NCI-H446 (cell line): Measurements from ENCODE around the gene MAN1A1.
A peak's percentile ranks its signal among the peaks of the same experiment; 100 is the strongest.
"Not testable (repeated sequence)": the region's sequence is repeated elsewhere in the genome, so short reads cannot be mapped to it uniquely, and the experiment has no call there.

ENCODE experiments used
- DNase-seq, 2 experiments: peaks; one replicate each; lab custom pipeline; 2025; lab: John Stamatoyannopoulos, UW

The MAN1A1 gene

GRCh38 chr6:119303164-119303887, 46.2 kb downstream of the MAN1A1 start:
- no peak for DNase-seq

- DNase-seq: no peak
Observed at GRCh38 chr6:119301429-119301828, 48.1 kb downstream of the MAN1A1 start.

- no peak for DNase-seq
Observed at GRCh38 chr6:119299694-119300093, 49.9 kb downstream of the MAN1A1 start.

- no peak for DNase-seq
Observed at GRCh38 chr6:119297049-119297448, 52.5 kb downstream of the MAN1A1 start.

- DNase-seq: no peak
Observed at GRCh38 chr6:119296036-119297035, 53.2 kb downstream of the MAN1A1 start.

GRCh38 chr6:119294984-119295383, 54.6 kb downstream of the MAN1A1 start:
- no peak for DNase-seq

GRCh38 chr6:119291060-119291459, 58.5 kb downstream of the MAN1A1 start:
- DNase-seq: not testable (repeated sequence)

- DNase-seq: no peak
Observed at GRCh38 chr6:119290306-119290705, 59.3 kb downstream of the MAN1A1 start.

GRCh38 chr6:119289651-119290050, 59.9 kb downstream of the MAN1A1 start:
- DNase-seq: no peak

- DNase-seq: peak in 1 of 2 experiments; percentile 28
Observed at GRCh38 chr6:119285908-119286625, 63.5 kb downstream of the MAN1A1 start.

- DNase-seq: no peak
Observed at GRCh38 chr6:119284861-119285521, 64.6 kb downstream of the MAN1A1 start.

- no peak for DNase-seq
Observed at GRCh38 chr6:119283979-119284545, 65.5 kb downstream of the MAN1A1 start.

- no peak for DNase-seq
Observed at GRCh38 chr6:119283214-119283613, 66.3 kb downstream of the MAN1A1 start.

GRCh38 chr6:119280668-119281067, 68.9 kb downstream of the MAN1A1 start:
- DNase-seq: peak in 1 of 2 experiments; percentile 5

GRCh38 chr6:119280080-119280479, 69.5 kb downstream of the MAN1A1 start:
- no peak for DNase-seq

- no peak for DNase-seq
Observed at GRCh38 chr6:119278625-119279024, 70.9 kb downstream of the MAN1A1 start.

GRCh38 chr6:119277052-119277451, 72.5 kb downstream of the MAN1A1 start:
- DNase-seq: no peak

- DNase-seq: peak in 1 of 2 experiments; percentile 16
Observed at GRCh38 chr6:119276211-119276610, 73.3 kb downstream of the MAN1A1 start.

GRCh38 chr6:119274197-119274595, 75.4 kb downstream of the MAN1A1 start:
- no peak for DNase-seq

GRCh38 chr6:119273272-119274196, 76.0 kb downstream of the MAN1A1 start:
- peak; percentile 12 to 58 for DNase-seq
